SHP77 treated with DMSO at 0.1 percent for 48 hours (cell line): ENCODE results near the gene BIRC7.
"Not testable (repeated sequence)": the region's sequence is repeated elsewhere in the genome, so short reads cannot be mapped to it uniquely, and the experiment has no call there.

Experiments used
- DNase-seq: peaks from one replicate; lab custom pipeline; 2025; lab: John Stamatoyannopoulos, UW

Gene BIRC7

DNA sequence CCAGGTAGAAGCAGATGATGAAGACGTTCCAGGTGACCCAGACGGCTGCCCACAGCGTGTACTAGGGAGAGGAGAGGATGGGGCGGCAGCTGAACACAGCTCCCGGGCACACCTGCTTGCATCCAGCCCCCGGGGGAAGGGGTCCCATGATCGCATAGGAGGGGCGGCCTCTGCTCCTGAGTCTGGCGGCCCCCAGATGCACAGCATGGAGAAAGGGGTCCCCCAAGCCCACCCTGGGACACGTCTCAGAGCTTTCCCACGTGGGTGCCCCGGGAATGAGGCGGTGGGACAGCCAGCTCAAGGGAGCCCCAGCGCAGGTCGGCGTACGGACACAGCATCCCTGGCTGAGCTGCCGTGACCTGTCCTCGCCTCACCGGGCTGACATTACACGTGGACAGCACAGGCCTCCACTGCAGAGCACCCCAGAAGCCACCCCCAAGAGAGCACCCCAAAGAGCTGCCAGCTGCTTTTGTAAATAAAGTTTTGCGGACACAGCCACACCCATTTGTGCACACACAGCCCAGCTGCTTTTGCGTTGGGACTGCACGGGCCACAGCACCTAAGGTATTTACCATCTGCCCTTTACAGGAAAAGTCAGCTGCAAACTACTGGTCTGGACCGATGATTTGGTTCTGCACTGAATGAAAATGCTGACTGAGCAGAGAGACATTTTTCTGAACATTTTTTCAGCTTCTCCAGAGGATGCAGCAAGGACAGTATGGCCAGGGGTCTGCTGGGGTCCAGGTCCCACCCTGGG is 13.3 kb downstream of the BIRC7 start:
- no peak for DNase-seq

GRCh38 chr20:63249891-63250290 is 14.2 kb downstream of the BIRC7 start:
- DNase-seq = no peak

GRCh38 chr20:63251350-63251749 is 15.6 kb downstream of the BIRC7 start:
- DNase-seq = not testable (repeated sequence)

DNA sequence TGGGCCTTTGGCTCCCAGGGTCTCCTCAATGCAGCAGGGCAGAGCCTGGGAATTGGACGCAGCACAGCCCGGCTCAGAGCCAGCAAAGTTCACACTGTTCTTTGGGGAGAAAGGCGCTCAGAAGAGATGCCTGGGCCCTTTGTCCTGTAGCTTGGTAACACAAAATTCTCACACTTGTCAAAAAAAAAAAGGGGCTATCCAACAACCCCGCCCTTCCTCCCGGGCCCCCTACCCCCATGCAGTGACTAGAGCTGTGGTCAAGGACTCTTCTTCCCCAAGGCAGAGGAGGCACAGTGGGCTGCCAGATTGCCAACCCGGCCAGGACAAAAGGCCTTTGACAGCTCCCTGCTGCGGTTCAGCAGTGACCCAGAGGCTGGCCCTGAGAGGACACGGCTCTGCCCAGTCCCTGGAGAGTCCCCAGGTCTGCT is 16.6 kb downstream of the BIRC7 start:
- no peak for DNase-seq

- no peak for DNase-seq
These were observed 17.3 kb downstream of the BIRC7 start for GRCh38 chr20:63253065-63253437.

GRCh38 chr20:63253438-63254231 is 17.9 kb downstream of the BIRC7 start:
- DNase-seq = no peak

- no peak for DNase-seq
These were observed 18.5 kb downstream of the BIRC7 start, which contains the start of gene NKAIN4 for GRCh38 chr20:63254232-63254605. NKAIN4 (minus strand) TSS chr20:63254463; CDS start chr20:63254450, 13 bp downstream.

- DNase-seq = no peak
These were observed 19.1 kb downstream of the BIRC7 start for GRCh38 chr20:63254606-63255384.

DNA sequence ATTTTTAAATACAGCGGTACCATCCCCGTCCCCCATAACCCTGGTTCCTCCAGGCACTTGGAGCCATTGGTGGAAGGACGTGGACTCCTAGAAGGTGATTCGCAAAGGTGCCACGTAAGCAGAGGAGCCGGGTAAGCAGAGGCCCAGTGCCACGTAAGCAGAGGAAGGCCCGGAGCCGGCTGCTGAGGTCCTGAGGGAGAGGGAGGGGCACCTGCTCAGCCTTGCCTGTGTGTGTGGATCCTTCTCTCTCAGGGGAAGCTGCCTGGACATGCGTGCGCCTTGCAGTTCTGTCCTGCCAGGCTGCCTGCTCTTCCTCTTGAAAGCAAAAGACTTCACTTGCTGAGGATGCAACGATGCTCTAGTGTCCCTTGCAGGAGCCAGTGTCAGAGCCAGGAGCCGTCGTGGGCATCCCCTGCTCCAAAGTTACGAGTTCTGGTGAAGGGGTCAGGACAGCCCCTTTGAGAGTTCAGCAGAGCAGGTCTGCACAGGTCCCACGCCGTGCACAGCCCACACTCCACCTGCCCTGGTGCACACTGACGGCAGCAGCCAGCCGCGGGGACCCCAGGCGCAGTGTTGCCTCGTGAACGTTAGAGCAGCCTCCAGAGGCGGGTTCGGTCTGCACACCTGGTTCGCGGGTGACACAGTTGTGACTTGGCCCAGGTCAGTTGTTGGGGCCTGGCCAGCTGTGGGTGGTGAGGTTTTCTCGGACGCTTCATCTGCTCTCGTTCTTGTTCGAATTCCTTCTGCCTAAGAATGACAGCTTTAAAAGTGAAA is 20.4 kb downstream of the BIRC7 start:
- DNase-seq = no peak

- DNase-seq = no peak
These were observed 21.2 kb downstream of the BIRC7 start for GRCh38 chr20:63256954-63257353.

GRCh38 chr20:63257629-63258028 is 21.9 kb downstream of the BIRC7 start:
- no peak for DNase-seq

DNA sequence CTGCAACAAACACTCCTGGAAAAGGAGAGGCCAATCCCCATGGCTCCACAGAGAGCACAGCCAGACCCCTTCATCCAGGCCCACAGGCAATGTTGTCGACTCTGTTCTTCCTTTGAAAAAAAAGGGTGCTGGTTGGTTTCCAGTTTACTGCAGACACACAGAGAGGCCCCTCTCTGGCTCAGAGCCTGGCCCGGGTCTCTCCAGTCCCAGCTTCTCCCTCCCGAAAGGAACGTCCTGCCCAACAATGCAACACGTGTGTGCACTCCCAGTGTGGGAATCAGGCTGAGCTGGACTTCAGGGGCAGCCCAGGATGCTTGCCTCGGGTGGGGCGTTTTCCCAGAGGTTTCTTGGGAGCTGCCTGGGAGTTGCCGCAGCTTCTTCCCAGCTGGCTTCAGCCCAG is 23.1 kb downstream of the BIRC7 start:
- DNase-seq = no peak

DNA sequence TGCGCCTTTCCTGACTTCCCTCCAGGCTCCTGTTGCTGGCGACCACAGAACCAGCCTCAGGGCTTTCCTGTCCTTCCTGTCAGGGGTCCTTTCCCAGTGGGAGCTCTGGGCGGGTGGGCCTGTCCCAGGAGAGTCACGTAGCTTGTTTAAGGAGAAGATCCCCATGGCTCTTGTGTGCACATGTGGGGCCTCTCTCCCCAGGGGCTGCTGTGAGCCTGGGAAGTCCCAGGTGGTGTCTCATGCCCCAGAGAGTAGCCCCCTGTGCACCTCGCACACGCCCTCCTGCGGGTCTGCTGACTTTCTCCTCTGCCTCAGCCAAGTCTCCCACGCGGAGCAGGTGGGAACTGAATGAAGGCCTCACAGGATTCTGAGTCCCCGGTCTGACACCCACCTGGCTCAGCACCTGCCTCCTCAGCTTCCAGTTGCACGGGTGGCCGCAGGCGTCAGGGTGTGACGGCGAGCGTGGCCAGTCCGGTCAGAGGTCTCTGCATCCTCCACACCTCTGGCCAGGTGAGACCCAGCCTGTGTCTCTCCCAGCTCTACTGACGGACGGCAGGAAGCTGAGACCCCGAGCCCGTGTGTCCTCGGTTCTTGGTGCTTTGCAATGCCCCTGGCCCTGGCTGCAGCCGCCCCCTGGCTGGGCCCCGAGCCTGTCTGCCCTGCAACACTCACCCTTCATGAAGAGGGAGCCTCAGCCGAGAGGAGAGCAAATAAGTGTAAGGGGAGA is 24.2 kb downstream of the BIRC7 start:
- DNase-seq = no peak

DNA sequence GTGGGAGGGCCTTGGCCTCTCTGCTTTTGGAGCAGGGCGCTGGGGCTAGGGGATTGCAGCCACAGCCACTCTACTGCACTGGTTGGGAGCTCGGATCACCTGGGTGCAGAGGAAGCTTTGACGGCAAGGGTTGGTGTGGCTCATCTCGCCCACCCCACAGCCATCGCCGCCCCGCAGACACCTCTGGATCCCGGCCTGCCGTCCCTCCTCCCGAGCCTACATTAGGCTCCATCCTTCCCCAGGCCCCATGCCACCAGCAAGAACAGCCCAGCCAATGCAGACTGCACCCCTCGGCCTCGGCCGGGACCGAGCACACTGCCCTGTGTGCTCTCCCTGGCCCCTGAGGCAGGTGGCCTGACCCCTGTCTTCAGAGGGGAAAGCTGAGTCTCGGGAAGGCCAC is 24.8 kb downstream of the BIRC7 start:
- no peak for DNase-seq

- DNase-seq = no peak
These were observed 25.5 kb downstream of the BIRC7 start for GRCh38 chr20:63261060-63261794.

- no peak for DNase-seq
These were observed 26.3 kb downstream of the BIRC7 start for GRCh38 chr20:63261795-63262528.

- DNase-seq = no peak
These were observed 27.1 kb downstream of the BIRC7 start for GRCh38 chr20:63262836-63263235.

- no peak for DNase-seq
These were observed 28.3 kb downstream of the BIRC7 start for GRCh38 chr20:63264000-63264399.

DNA sequence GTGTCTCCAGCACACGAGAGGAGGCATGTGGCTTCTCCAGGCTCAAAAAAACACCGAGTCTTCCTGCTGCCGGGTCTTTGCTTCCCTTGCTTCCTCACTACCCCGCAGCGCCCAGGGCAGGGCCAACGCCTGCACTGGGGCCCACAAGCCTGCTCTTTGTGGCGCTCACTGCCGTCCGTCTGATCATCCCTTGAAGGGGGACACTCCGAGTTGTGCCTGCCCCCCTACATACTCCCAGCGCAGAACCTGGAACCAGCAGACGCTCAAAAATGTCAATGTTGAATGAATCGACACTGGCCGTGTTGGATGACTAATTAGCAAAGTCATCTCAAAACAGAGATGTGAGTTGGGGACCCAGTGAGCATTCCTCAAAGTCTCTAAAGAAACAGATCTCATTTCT is 28.8 kb downstream of the BIRC7 start:
- no peak for DNase-seq
